Non-pigmented ciliary epithelial cell (primary cell): ENCODE results near the gene ADAM8.
"Not testable (repeated sequence)": the region's sequence is repeated elsewhere in the genome, so short reads cannot be mapped to it uniquely, and the experiment has no call there.

Experiments
- DNase-seq: peaks from one replicate; pipeline ENCODE4 v3.0.0-alpha.2; 2010; ENCODE audit warnings: low read depth

The ADAM8 gene

DNA sequence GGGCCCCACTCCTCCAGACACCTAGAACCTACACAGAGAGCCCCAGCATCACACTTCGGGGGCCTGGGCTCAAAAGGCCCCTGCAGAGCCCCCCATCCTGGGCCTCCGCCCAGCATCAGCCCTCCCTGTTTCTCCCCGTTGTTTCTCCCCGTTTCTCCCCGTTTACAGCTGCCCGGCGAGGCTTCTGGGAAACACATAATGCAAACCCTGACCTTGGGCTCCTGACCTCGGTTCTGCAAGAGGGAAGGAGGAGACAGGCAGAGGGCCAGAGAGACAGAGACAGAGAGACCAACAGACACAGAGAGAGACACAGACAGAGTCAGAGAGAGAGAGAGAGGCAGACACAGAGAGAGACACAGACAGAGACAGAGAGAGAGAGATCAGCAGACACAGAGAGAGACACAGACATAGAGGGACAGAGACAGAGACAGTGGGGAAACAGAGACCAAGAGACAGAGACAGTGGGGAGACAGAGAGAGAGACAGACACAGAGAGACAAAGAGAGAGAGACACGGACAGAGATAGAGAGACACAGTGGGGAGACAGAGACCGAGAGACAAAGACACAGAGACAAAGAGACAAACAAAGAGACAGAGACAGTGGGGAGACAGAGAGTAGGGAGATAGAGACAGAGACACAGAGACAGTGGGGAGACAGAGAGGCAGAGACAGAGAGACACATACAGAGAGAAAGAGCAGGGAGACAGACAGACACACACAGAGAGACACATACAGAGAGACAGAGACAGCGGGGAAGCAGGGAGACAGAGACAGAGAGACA, 26.5 kb downstream of the ADAM8 start:
- no peak for DNase-seq

DNA sequence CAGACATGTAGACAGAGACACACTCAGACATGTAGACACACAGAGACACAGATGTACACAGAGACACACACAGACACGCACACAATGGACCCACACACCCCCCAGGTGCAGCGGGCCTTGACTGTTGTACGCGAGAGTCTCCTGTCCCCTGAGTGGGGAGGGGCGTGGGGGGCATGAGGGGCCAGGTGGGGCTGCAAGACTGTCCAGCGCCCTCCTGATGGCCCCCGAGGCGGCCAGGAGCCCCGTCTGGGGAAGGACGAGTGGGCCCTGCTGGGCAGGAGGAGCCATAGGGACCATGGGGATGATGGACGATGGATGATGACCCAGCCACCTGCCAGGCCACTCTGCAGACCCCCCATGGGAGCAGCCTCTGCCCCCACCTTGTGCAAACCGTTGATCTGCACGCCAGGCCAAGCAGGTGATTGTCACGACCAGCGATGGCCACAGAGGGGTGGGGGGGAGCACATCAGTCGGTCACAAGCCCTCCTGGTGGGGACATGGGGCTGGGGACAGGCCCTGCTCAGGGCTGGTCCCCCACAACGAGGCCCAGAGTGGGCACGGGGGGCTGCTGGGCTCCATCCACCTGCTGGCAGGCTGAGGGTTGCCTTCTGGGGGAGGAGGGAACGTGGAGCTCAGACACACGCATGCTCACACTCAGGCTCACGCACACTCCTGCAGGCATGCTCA, 27.4 kb downstream of the ADAM8 start:
- no peak for DNase-seq

DNA sequence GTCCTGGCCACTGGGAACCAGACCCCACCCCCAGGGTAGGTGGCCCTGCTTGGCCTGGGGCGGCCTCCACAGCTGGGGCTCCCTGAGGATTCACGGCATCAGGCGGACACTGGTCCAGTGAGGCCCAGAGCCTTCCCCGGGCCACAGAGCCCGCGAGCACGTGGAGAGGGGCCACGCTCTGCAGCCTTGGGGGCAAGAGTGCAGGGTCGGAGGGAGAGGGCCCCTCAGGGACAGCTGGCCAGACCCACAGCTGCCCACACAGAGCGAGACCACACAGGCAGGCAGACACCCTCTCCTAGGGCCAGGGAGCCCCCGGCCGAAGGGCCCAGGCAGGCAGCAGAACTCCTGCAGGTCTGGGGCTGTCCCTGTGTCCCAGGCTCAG, 28.3 kb downstream of the ADAM8 start:
- DNase-seq = no peak

DNA sequence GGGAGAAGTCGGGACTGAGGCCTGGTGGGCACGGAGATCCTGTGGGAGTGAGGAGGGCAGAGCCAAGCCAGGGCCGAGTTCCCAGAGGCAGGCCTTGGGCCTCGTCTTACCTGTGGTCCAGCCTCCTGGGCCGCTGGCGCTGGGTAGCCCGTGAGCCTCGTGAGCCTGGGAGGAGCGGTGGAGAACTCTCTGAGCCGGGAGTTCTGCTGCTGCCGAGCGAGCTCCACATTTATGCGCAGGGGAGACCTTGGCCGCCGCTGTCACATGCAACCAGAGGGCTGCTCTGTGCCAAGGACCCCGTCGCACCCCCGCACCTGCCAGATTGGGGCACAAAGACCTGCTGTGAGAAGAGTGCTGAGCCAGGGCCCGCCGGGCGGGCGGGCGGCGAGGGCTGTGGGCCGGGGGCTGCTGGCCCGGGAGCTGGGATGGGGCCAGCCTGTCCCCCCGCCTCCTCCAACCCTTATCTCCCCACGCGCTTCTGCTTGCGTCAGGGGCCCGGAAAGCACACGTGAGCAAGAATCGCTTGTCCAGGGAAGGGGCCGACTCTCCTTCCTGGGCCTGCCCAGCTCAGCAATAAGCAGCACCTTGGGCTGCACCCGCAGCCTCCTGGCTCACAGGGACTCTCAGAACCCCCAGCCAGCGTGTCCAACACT, 28.9 kb downstream of the ADAM8 start:
- DNase-seq = no peak

DNA sequence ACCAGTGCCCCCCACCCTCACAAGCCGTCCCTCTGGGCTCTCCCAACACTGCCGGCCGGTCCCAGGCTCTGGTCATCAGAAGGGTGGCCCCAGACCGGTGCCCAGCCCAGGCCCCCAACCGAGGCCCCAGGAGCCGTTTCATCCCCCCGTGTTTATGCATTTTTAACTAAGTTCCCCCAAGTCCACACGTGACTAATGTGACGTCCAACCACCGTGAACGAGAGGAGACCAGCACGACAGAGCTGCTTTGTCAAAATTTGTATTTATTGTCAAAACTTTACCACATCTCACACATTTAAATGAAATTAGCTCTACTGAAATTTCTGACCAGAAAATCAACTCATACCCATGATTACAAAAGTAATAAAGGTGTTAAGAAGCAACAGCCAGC, 30.4 kb downstream of the ADAM8 start:
- DNase-seq = no peak

DNA sequence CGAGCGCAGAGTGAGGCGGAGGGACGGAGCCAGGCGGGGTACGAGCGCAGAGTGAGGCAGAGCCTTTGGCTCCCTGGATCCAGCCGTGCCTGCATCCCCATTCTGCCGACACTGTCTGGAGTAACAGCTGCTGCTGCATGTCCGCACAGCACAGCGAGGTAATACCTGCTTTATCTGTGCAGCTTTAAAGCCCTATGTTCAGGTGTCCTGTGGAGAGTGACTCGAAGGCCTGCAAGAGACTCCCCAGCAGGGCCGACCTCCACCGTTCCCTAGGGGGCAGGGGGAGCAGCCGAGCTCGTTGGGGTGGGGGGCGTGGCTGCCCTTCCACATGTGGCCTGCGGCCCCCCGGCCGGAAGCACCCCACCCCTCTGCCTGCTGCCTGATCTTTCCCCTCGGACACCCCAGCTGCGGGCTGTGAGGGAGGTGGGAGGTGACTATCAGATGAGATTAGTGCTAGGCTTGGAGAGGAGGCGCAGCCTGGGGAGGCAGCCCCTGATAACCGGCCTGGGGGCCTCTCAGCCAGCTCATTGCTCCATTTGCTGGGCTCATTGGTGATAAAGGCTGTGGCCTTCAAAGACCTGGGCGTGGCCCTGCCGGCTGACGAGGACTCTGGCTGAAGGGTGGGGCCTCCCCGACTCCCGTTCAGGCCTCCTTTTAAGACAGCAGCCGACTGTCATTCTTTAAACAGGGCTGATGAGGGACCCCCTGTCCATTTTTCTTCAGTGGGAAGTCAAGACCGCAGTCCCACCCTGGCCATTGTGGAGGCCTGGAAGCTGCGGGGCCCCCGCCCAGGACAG, 31.0 kb downstream of the ADAM8 start:
- DNase-seq = no peak

DNA sequence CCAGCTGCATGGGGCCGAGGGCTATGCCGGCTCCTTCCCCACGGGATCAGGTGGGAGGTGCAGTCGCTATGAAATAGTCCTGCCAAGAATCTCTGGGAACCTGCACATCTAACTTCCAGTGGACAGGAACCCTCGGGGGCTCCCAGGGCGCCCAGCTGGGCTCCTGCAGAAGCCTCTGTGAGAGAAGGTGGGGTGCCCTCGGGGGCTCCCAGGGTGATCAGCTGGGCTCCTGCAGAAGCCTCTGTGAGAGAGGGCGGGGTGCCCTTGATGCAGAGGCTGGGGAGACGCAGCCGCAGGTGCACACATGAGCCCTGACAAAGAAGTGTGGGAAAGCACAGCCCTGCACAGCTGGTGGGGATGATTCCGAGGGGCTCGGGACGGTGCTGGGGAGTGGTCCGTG, 33.1 kb downstream of the ADAM8 start:
- no peak for DNase-seq

DNA sequence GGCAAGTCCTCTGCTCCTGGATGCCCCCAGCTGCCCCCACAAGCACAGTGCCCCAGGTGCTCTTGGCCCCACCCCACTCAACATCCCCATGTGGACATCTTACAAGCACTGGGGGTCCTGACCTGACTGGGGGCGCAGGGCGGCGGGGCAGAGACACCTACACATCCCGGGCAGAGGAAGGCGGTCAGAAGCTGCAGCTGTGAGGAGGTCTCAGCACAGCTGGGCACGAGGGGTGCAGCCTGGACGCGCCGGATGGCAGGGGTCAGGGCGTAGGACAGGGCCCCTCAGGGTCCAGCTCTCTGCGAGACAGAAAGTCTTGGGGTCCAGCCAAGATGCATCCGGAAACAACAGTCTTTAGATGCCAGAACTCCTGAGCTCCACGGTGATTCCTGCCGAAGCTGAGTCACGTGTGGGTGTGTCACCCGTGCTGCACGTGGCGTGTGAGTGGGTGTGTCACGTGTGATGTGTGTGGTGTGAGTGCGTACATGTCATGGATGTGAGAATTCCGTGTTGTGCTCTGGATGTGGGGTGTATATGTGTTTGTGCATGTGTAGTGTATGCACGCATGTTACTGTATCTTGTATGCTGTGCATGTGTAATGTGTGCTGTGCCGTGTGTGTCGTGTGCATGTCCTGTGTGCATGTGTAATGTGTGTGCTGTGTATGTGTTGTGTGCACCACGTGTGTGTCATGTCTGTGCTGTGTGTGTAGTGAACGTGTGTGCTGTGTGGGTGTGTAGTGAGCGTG, 33.9 kb downstream of the ADAM8 start:
- no peak for DNase-seq

DNA sequence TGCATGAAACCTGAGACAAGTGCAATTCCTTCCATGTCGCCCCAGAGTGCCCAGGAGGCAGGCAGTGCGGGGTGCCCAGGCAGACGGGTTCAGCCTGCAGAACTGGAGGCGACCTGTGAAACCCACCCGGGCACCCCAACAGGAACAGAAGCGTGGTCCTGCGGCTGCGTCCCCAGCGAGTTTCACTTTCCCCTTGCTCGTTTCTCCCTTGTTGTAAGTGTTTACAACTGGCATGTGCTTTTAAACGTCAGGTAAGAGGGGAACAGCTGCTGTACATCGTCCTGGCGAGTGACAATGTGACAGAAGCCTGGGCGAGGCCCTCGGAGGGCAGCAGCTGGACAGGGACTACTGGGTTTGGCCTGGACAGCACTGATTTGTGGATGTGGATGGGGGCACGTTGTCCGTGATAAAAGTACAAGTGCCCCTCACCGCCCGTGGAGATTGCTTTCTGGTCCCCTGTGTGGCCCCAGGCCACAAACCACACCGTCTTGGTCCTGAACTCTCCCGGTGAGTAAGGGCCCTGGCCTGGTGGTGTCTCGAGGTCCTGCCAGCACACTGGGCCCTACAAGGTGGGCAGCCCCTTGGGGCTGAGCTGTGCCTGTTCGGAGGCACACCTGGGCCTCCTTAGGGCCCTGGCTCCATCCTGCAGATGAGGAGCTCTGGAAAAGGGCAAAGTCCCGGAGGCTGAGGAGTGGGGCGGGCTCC, 35.0 kb downstream of the ADAM8 start:
- DNase-seq = no peak

DNA sequence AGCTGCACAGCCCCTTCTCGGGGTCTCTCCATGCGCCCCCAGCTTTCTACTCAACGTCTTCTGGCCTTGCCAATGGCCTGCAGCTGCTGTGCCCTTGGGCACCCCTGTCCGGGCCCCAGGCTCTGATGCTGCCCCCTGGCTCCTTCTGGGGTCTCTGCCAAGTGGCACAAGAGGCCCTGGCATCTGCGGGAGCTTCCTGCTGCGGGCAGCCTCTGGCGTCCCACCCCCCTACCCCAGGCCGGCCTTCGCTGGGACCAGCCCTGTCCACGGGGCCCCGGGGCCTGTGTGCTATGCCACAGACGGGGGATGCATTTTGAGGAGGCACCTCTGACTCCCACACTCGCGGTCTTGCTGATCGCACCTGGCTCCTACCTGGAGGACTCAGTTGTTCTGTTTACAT, 36.7 kb downstream of the ADAM8 start:
- no peak for DNase-seq

DNA sequence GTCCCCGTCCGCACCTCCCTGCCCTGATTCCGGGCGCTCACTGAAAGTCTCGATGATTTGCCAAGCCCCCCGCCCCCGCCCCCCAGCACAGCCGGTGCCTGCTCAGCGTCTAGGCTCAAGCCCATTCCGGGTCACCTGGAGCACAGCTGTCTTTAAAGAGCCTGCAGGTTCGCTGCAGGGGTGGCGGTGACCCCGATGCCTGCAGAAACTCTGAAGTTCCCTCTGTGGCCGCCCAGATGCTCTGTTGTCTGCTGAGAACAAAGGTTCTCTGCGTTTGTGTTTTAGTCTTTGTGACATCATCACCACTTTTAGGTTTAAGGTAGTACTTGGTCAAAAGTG, 38.2 kb downstream of the ADAM8 start:
- DNase-seq = no peak

DNA sequence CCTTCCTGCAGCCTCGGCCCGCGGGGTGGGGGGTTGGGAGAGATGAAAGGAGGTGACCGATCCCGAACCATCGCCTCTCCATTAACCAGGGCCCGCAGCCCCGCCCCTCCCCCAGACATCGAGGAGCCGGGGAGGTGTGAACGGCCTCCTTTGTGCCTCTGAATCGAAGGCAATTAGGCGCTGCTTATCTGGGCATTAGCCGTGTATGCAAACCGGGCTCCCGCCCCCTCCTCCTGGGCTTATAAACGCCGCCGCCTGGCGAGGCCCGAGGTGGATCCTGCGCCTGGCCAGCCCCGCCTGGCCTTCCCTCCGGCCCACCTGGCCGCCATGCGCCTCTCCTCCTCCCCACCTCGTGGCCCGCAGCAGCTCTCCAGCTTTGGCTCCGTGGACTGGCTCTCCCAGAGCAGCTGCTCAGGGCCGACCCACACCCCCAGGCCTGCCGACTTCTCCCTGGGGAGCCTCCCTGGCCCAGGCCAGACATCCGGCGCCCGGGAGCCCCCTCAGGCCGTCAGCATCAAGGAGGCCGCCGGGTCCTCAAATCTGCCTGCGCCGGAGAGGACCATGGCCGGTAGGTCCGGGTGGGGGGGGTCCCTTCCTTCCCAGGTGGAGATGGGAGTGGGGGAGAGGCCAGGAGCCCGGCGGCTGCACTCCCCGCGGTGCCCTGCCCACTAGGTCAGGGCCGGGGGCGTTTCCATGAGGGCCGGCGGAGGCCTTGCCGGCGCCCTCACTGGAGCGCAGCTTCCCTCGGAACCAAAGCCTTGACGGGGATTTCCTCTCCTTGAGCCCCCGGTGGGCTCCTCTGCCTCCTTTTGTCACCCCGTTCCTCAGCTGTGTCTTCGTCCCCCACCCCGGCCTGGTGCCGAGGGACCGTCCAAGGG, 38.8 kb downstream of the ADAM8 start, which contains the start of gene VENTX:
Gene VENTX, plus strand, starts transcription at position 268 of the 878 bp plus-strand sequence. Its CDS starts 60 bp downstream, at position 328.
- no peak for DNase-seq

DNA sequence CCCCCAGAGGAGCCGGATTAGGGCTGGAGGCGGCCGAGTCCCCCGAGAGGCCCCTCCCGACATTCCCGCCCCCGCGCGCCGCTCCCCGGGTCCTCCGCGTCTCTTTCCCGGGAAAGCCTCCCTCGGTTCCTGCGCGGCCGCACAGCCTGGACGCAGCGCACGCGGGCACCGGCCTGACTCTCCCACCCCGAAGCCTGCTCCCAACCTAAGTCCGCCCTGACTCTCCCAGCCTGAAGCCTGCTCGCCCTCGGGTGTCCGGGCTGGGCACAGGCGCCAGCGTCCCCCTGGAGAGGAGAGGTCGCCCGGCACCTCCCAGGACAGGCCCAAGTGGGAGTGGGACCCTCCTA, 39.5 kb downstream of the ADAM8 start:
- no peak for DNase-seq

DNA sequence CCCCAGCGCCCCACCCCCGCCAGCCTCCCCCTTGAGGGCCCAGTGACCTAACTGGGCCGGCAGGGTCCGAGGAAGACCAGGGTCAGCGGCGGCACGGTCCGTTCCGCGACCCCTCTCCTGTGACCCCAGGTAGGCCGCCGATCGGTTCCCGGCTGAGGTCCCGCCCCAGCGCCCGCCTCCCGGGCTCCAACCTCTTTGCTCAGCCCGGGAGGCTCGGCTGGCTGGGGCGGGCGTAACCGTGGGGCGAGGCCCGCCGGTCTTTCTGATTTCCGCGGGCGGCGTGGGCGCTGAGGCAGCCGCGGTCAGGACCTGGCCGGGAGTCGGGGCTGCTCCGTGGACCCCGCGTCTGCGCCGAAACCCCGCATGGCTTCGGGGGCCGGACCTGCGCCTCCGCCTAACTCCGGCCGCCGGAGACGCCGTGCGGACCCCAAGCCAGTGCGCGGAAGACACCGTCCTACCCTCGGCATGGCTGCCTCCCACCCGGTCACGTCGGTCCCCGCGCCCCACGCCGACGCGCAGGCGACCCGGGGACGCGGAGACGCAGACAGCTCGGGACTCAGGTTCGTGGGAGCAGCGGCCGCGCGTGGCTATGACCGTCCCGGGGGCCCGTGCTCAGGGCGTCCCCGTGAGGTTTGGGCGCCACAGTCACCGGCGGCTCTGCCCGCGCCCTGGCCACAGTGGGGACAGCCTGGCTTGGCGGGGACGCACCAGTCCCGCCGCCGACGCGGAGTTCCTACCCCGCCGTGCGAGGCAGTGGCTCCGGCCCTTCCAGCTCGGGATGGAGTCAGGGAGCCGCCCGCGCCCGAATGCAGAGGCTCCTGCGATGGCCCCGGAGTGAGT, 40.0 kb downstream of the ADAM8 start:
- no peak for DNase-seq

DNA sequence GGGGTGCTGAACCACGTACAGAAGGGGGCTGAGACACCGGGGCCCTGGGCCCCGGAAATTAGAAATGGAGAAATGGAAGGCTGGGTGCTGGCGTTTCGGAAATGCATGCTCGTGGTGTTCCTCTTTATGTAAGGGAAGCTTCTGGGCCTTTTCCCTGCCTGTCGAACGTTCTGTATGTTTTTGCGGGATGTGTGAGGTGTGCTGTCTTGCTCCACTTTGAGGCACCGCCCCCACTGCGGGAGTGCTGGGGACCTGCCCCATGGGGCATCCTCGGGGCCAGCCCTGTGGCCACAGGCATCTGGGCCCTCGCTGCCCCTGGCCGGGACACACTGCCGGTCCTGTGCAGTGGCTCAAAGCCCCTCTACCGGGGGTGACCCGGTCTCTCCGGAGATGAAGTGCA, 40.7 kb downstream of the ADAM8 start:
- no peak for DNase-seq

DNA sequence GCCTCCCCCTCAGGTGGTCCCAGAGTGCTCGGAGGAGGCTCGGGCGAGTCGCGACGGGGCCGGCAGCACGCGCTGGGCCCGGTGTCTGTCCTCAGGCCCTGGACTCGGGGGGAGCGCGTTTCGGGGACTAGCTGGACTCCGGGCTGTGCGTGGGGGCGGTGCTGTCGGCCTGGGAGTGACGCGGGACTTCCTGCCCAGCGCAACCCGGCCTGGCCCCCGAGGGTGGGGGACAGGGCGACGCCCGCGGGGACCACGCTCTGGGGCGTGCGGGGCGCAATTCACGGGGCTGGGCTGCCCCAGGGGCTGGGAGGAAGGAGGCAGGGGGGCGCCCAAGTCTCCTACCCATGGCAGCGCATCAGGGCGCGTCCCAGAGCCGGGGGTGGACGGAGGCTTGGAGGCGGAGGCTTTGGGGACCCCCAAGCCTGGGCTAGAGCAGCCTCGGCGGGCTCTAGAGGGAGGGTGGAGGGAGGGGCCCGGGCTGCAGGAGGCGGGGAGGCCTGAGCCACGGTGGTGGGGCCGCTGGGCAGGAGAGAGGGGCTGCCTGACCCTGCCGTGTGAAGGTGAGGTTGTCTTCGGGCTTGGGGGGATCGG, 41.3 kb downstream of the ADAM8 start:
- DNase-seq = no peak

DNA sequence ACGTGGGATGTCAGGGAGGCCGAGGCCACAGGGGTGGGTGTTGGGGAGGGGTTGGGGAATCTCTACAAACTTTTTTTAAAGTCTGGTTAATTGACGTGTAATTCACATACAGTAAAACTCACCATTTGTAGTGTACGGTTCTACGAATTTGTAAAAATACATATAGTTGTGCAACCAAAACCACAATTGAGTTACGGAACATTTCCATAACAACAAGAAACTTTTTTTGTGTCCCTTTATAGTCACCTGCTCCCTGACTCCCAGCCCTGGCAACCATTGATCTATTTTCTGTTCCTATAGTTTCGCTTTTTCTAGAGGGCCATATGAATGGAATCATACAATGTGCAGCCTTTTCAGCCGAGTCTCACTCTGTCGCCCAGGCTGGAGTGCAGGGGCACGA, 41.9 kb downstream of the ADAM8 start:
- not testable (repeated sequence) for DNase-seq

DNA sequence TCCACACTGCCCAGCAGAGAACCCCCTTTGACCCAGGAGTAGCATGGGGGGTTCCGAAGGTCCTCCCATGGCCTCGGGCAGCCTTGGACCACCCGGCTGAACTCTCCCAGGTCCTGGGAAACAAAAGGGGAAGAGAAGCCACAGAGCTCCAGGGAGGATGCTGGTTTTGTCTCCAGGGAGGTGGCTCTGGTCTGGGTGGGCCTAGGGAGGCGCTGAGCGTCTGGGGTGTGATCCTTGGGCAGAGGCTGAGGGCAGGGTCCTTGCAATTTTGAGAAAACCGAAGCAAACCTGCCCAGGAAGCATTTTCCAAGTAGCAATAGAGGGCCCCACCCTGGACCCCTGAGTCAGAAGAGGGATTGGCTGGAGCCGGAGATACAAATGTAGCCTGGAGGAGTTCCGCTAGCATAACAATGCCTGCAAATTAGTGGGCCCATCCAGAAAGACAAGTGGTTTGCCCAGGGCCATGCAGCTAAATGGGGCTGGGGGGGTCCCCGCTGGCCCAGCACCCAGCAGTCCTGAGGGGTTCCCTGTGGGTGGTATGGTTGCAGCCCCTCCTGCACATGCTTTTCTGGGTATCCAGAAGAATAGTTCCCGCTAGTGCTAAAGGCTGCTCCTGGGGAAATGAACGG, 44.6 kb downstream of the ADAM8 start:
- no peak for DNase-seq
